Neural cell (in vitro differentiated cells): ENCODE measurements around the gene NAGS. TPM values are rescaled to one million over a fixed set of nuclear protein-coding genes. Genes with fewer than 3 reads are reported as not detected.

Experiments
- H2AFZ ChIP-seq: fragments of 200-600, 300-800 bp; sonication (generic), shearing (Covaris generic); 2 replicates; pipeline ENCODE4 v1.6.0; 2014; ENCODE audit warnings: low read depth, mild to moderate bottlenecking, antibody characterized with exemption, low read length, moderate library complexity
- H3F3A ChIP-seq: fragments of 200-600 bp; shearing (Covaris generic); 2 replicates; pipeline ENCODE4 v1.6.1; 2016; ENCODE audit warnings: mild to moderate bottlenecking, moderate library complexity, mixed read lengths, antibody characterized with exemption, low read length; ENCODE audit not compliant: insufficient read depth, poor library complexity, severe bottlenecking
- H3K27ac ChIP-seq: fragments of 200-600, 300-800 bp; sonication (generic), shearing (Covaris generic); 2 replicates; pipeline ENCODE4 v1.5.1; 2014; ENCODE audit warnings: mild to moderate bottlenecking, low read length, moderate library complexity
- H3K27me3 ChIP-seq: fragments of 300-800, 200-600 bp; sonication (generic), shearing (Covaris generic); 2 replicates; pipeline ENCODE4 v1.6.0; 2014; ENCODE audit warnings: mild to moderate bottlenecking, low read depth, low read length, moderate library complexity; ENCODE audit not compliant: insufficient read depth
- H3K36me3 ChIP-seq: fragments of 300-800, 200-600 bp; sonication (generic), shearing (Covaris generic); 2 replicates; pipeline ENCODE4 v1.5.1; 2014; ENCODE audit warnings: mild to moderate bottlenecking, antibody characterized with exemption, low read length, moderate library complexity; ENCODE audit not compliant: insufficient read depth
- H3K4me2 ChIP-seq: fragments of 300-800, 200-600 bp; sonication (generic), shearing (Covaris generic); 2 replicates; pipeline ENCODE4 v1.6.0; 2014; ENCODE audit warnings: mild to moderate bottlenecking, low read length
- H3K4me3 ChIP-seq: fragments of 300-800, 200-600 bp; sonication (generic), shearing (Covaris generic); 2 replicates; pipeline ENCODE4 v1.5.1; 2014; ENCODE audit warnings: mild to moderate bottlenecking, low read length, moderate library complexity
- H3K79me2 ChIP-seq: fragments of 200-600 bp; shearing (Covaris generic); replicated peaks from 2 replicates; pipeline ENCODE4 v1.6.0; 2014; ENCODE audit warnings: mild to moderate bottlenecking, low read length, moderate library complexity; ENCODE audit not compliant: insufficient read depth
- H3K9ac ChIP-seq: fragments of 300-800, 200-600 bp; sonication (generic), shearing (Covaris generic); 2 replicates; pipeline ENCODE4 v1.6.1; 2016; ENCODE audit warnings: mild to moderate bottlenecking, low read length, mixed read lengths
- H3K9me2 ChIP-seq: fragments of 200-600 bp; shearing (Covaris generic); 2 replicates; pipeline ENCODE4 v1.6.1; 2016; ENCODE audit warnings: mild to moderate bottlenecking, low read length, mixed read lengths; ENCODE audit not compliant: insufficient read depth
- H3K9me3 ChIP-seq: fragments of 200-600, 300-800 bp; sonication (generic), shearing (Covaris generic); 2 replicates; pipeline ENCODE4 v1.6.1; 2016; ENCODE audit warnings: mild to moderate bottlenecking, mixed run types, low read length, moderate library complexity, mixed read lengths
- H4K20me1 ChIP-seq: fragments of 200-600 bp; shearing (Covaris generic); 2 replicates; pipeline ENCODE4 v1.6.1; 2016; ENCODE audit warnings: mild to moderate bottlenecking, mixed run types; ENCODE audit not compliant: insufficient read depth
- CTCF ChIP-seq: fragments of 450-650 bp; IDR thresholded peaks from 2 replicates; pipeline ENCODE4 v1.5.1; 2014; ENCODE audit warnings: antibody characterized with exemption, mild to moderate bottlenecking, moderate library complexity; ENCODE audit not compliant: poor library complexity, severe bottlenecking
- EP300 ChIP-seq: fragments of 450-650 bp; conservative IDR thresholded peaks from 2 replicates; pipeline ENCODE4 v1.6.1; 2014; ENCODE audit warnings: antibody characterized with exemption, mild to moderate bottlenecking, moderate library complexity; ENCODE audit not compliant: poor library complexity, severe bottlenecking
- EZH2 ChIP-seq: fragments of 200-600, 300-800 bp; shearing (Covaris generic), sonication (generic); IDR thresholded peaks from 2 replicates; pipeline ENCODE4 v1.6.1; 2014; ENCODE audit warnings: antibody characterized with exemption, low read length, borderline replicate concordance, mild to moderate bottlenecking; ENCODE audit not compliant: insufficient read depth, poor library complexity, severe bottlenecking
- MXI1 ChIP-seq: fragments of 450-650 bp; conservative IDR thresholded peaks from 2 replicates; pipeline ENCODE4 v1.6.1; 2014; ENCODE audit warnings: antibody characterized with exemption, mild to moderate bottlenecking; ENCODE audit not compliant: poor library complexity, severe bottlenecking
- POLR2AphosphoS5 ChIP-seq: IDR thresholded peaks from 2 replicates; pipeline ENCODE4 v1.6.1; 2012
- RAD21 ChIP-seq: fragments of 450-650 bp; conservative IDR thresholded peaks from 2 replicates; pipeline ENCODE4 v1.6.1; 2014; ENCODE audit warnings: antibody characterized with exemption, mild to moderate bottlenecking, moderate library complexity
- REST ChIP-seq: IDR thresholded peaks from 2 replicates; pipeline ENCODE4 v1.6.1; 2012; ENCODE audit warnings: borderline replicate concordance
- SMC3 ChIP-seq: fragments of 450-650 bp; conservative IDR thresholded peaks from 2 replicates; pipeline ENCODE4 v1.6.1; 2014; ENCODE audit warnings: antibody characterized with exemption, mild to moderate bottlenecking, moderate library complexity; ENCODE audit not compliant: poor library complexity
- TAF1 ChIP-seq: IDR thresholded peaks from 2 replicates; pipeline ENCODE4 v1.6.1; 2012; ENCODE audit warnings: low read depth
- polyA plus RNA-seq: library from polyadenylated mRNA; depleted of rRNA; stranded (reverse); fragments of >200 nt; gene quantifications from 2 replicates; pipeline ENCODE4 v1.2.3, GENCODE V29; 2014

Gene NAGS
- polyA plus RNA-seq, 1 donor from 2014 or later = not detected

GRCh38 chr17:44039829-44040635, 35.6 kb downstream of the NAGS start:
- no peaks in the 10 kb centered on the region for H4K20me1 ChIP-seq
- H3K9ac ChIP-seq = no peak overlapping the region
- H3K27me3 ChIP-seq = no peaks in the 10 kb centered on the region
- no peak overlapping the region for H2AFZ ChIP-seq
- H3K9me2 ChIP-seq = no peaks in the 10 kb centered on the region
- H3K4me3 ChIP-seq = no peak overlapping the region
- TF ChIP-seq MXI1 (no peak), TAF1 (no peak)
- H3K4me2 ChIP-seq = no peak overlapping the region
- H3K36me3 ChIP-seq = no peaks in the 10 kb centered on the region
- no peak overlapping the region for H3K27ac ChIP-seq
- H3K79me2 ChIP-seq = peaks cover 8% of the 10 kb centered on the region
- no peaks in the 10 kb centered on the region for H3F3A ChIP-seq
- H3K9me3 ChIP-seq = no peaks in the 10 kb centered on the region

- H2AFZ ChIP-seq = no peak overlapping the region
- H3K9me3 ChIP-seq = no peaks in the 10 kb centered on the region
- H3K4me3 ChIP-seq = no peak overlapping the region
- TF ChIP-seq RAD21 (no peak), EZH2 (no peak), POLR2AphosphoS5 (no peak), EP300 (no peak), REST (no peak), TAF1 (no peak), CTCF (no peak), MXI1 (no peak), SMC3 (no peak)
- no peak overlapping the region for H3K9ac ChIP-seq
- H3K79me2 ChIP-seq = peaks cover 8% of the 10 kb centered on the region
- no peaks in the 10 kb centered on the region for H4K20me1 ChIP-seq
- H3K27me3 ChIP-seq = no peaks in the 10 kb centered on the region
- no peak overlapping the region for H3K27ac ChIP-seq
- no peaks in the 10 kb centered on the region for H3F3A ChIP-seq
- H3K9me2 ChIP-seq = no peaks in the 10 kb centered on the region
- H3K36me3 ChIP-seq = no peaks in the 10 kb centered on the region
- no peak overlapping the region for H3K4me2 ChIP-seq
Measured at GRCh38 chr17:44043272-44043696, 38.9 kb downstream of the NAGS start.
